GM12872 (cell line): ENCODE data around the gene MINDY4.

Source experiments
- CTCF ChIP-seq: IDR thresholded peaks from 3 replicates; pipeline ENCODE4 v1.5.1; 2011; ENCODE audit warnings: low read depth, mild to moderate bottlenecking, low read length, moderate library complexity; ENCODE audit not compliant: insufficient read depth

Gene MINDY4

GRCh38 chr7:30855936-30856335 is 84.7 kb downstream of the MINDY4 start:
- TF ChIP-seq CTCF, result no peak

GRCh38 chr7:30858576-30858975 is 87.4 kb downstream of the MINDY4 start:
- TF ChIP-seq CTCF, result no peak

- no peak for TF ChIP-seq CTCF
Measured at GRCh38 chr7:30859202-30859939, 88.2 kb downstream of the MINDY4 start.

GRCh38 chr7:30859940-30860496 is 88.8 kb downstream of the MINDY4 start:
- TF ChIP-seq CTCF, result no peak

- no peak for TF ChIP-seq CTCF
Measured at GRCh38 chr7:30861612-30862011, 90.4 kb downstream of the MINDY4 start.

GRCh38 chr7:30862995-30863705 is 91.9 kb downstream of the MINDY4 start:
- no peak for TF ChIP-seq CTCF

- TF ChIP-seq CTCF, result no peak
Measured at GRCh38 chr7:30863706-30864035, 92.5 kb downstream of the MINDY4 start.
